ENCODE data around the gene PYCARD. TPM values are rescaled to one million over a fixed set of nuclear protein-coding genes. Genes with fewer than 3 reads are reported as not detected.
"Not testable (repeated sequence)": the region's sequence is repeated elsewhere in the genome, so short reads cannot be mapped to it uniquely, and the experiment has no call there.

PYCARD gene
- total RNA-seq, result 10 to 100 TPM; 55.4 to 99.1 TPM

DNA sequence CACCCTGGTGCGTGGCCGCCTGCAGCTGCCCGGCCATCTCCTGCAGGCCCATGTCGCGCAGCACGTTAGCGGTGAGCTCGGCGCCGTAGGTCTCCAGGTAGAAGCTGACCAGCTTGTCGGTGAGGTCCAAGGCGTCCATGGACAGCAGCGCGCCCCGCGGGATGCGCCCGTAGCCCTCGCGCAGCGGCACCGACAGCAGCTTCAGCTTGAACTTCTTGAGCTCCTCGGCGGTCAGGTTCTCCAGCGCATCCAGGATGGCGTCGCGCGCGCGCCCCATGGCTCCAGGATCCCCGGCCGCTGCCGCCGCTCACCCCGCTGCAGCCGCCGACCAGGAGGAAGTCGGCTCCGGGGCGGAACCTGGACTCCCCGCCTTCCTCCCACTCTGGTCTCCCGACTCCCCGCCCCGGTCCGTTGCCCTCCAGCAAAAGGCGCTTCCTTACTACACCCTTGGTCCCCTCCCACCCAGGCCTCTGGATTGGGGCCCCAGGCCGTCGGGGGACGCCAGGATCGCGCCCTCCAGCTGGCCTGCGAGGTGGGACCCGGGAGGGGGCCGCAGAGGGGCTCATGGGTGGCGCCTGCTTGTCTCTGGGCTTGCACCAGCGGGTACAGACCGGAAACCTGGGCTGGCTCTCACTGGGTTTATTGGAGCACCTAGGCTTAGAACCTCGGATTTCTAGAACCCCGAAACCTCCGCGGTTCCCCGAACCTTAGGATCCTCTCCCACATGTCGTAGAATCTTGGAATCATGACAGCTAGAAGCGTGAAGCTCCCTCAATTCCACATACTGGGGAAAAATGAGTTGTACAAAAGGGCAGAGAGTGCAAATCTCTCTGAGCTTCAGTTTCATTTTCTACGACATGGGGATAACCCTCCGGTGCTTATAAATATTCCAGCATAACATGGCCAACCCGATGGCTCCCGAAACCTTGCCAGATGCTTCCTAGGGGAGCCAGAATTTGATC is at the start of gene PYCARD:
TSS of gene PYCARD (minus strand) at position 347 of the 962 bp plus-strand sequence. CDS start at position 277, 70 bp downstream.
- peaks cover 16% of the 10 kb centered on the region for H3K36me3 Mint-ChIP-seq
- CTCF ChIA-PET, result interaction anchor here (0.6 to 3.9 kb wide), 17 partner anchors 10 to 666 kb away, joined by 3 to 31 read pairs (median 4); partner anchors contain the start of genes PYDC1, TRIM72, ZNF646 and ZNF668
- peaks cover 7% of the 10 kb centered on the region for H3K27me3 Mint-ChIP-seq
- peak within 1 kb of the TSS; percentile 79 for H3K27ac Mint-ChIP-seq
- no peaks in the 10 kb centered on the region for H3K9me3 Mint-ChIP-seq (ENCODE audit: low read depth)
- ATAC-seq, result peak; percentile 43
- H3K4me3 Mint-ChIP-seq, result peak within 1 kb of the TSS; percentile 90
- H3K4me1 Mint-ChIP-seq, result peaks cover 58% of the 10 kb centered on the region
- peak; percentile 64 for DNase-seq

- H3K4me1 Mint-ChIP-seq, result peaks cover 48% of the 10 kb centered on the region
- no peak overlapping the region for H3K4me3 Mint-ChIP-seq
- DNase-seq, result no peak
- peak overlapping the region; percentile 79 for H3K27ac Mint-ChIP-seq
- CTCF ChIA-PET, result no interaction called here
- H3K27me3 Mint-ChIP-seq, result no peaks in the 10 kb centered on the region
- ATAC-seq, result no peak
- peaks cover 4% of the 10 kb centered on the region for H3K36me3 Mint-ChIP-seq
- H3K9me3 Mint-ChIP-seq (ENCODE audit: low read depth), result no peaks in the 10 kb centered on the region
These were observed 48.9 kb upstream of the PYCARD start for GRCh38 chr16:31251435-31251834.

DNA sequence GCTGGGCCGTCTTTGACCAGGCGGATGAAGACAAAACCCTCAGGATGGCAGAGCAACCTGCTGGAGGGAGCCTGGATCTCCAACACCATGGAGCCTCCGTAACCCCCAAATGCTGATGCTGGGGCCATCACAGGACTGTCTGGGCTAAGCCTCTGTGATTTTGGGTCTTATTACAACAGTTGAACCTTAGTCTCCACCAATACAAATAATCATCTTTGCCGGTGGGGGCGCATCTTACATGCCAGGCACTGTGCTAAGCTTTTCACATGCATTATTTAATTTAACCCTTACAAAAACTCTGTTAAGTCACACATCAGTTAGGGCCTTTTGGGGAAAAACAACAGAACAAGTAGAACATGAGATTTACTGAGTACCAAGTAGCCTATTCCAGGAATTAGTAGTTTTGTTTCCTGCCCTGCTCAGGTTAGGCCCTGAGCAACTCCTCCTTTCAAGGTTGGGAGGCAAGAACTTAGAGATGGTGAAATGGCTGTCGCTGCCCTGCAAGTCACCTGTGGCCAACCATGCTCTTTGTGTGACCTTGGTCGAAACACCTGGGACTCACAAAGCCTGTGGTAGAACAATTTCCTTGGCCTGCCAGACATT is 48.3 kb upstream of the PYCARD start:
- ATAC-seq (peak; percentile 68), DNase-seq (peak; percentile 52)
- CTCF ChIA-PET, result no interaction called here
- Mint-ChIP-seq H3K4me1 (peaks cover 48% of the 10 kb centered on the region), H3K4me3 (no peak overlapping the region), H3K9me3 (ENCODE audit: low read depth) (no peaks in the 10 kb centered on the region), H3K27me3 (no peaks in the 10 kb centered on the region), H3K27ac (peak overlapping the region; percentile 79), H3K36me3 (peaks cover 4% of the 10 kb centered on the region)

- Mint-ChIP-seq H3K36me3 (peaks cover 2% of the 10 kb centered on the region), H3K27ac (no peak overlapping the region), H3K9me3 (ENCODE audit: low read depth) (no peaks in the 10 kb centered on the region), H3K27me3 (peaks cover 9% of the 10 kb centered on the region), H3K4me3 (no peak overlapping the region), H3K4me1 (peaks cover 34% of the 10 kb centered on the region)
- DNase-seq, result no peak
- CTCF ChIA-PET, result interaction anchor here (1.0 kb wide), 1 partner anchor 28 kb away, joined by 3 read pairs; no protein-coding TSS in a partner anchor
- ATAC-seq, result no peak
These were observed 45.8 kb upstream of the PYCARD start for GRCh38 chr16:31248344-31248743.

- H3K4me3 Mint-ChIP-seq, result no peak overlapping the region
- H3K36me3 Mint-ChIP-seq, result peaks cover under 1% of the 10 kb centered on the region
- no peaks in the 10 kb centered on the region for H3K9me3 Mint-ChIP-seq (ENCODE audit: low read depth)
These were observed 43.7 kb upstream of the PYCARD start for GRCh38 chr16:31246296-31246695.

GRCh38 chr16:31245598-31245997 is 43.0 kb upstream of the PYCARD start:
- H3K4me1 Mint-ChIP-seq; H3K9me3 Mint-ChIP-seq (ENCODE audit: low read depth); H3K4me3 Mint-ChIP-seq; ATAC-seq; CTCF ChIA-PET; DNase-seq; H3K36me3 Mint-ChIP-seq; H3K27ac Mint-ChIP-seq: not testable (repeated sequence)
- peaks cover 16% of the 10 kb centered on the region for H3K27me3 Mint-ChIP-seq

More at GRCh38 chr16:31246296-31246695, 43.7 kb upstream of the PYCARD start:
- no peak overlapping the region for H3K27ac Mint-ChIP-seq
- peaks cover 14% of the 10 kb centered on the region for H3K4me1 Mint-ChIP-seq
- CTCF ChIA-PET, result no interaction called here
- DNase-seq, result no peak
- peaks cover 16% of the 10 kb centered on the region for H3K27me3 Mint-ChIP-seq
- ATAC-seq, result no peak

- H3K27me3 Mint-ChIP-seq, result peaks cover 16% of the 10 kb centered on the region
- ATAC-seq (no peak), DNase-seq (no peak)
- CTCF ChIA-PET, result interaction anchor here (1.1 to 1.7 kb wide), 2 partner anchors 11 to 14 kb away, joined by 3 to 5 read pairs; no protein-coding TSS in a partner anchor
- no peaks in the 10 kb centered on the region for H3K9me3 Mint-ChIP-seq (ENCODE audit: low read depth)
- H3K36me3 Mint-ChIP-seq, result no peaks in the 10 kb centered on the region
- H3K27ac Mint-ChIP-seq, result no peak overlapping the region
- H3K4me3 Mint-ChIP-seq, result no peak overlapping the region
- no peaks in the 10 kb centered on the region for H3K4me1 Mint-ChIP-seq
These were observed 41.4 kb upstream of the PYCARD start for GRCh38 chr16:31243734-31244670.

GRCh38 chr16:31242206-31242605 is 39.6 kb upstream of the PYCARD start:
- Mint-ChIP-seq H3K27ac (no peak overlapping the region), H3K27me3 (peaks cover 16% of the 10 kb centered on the region), H3K4me3 (no peak overlapping the region), H3K9me3 (ENCODE audit: low read depth) (no peaks in the 10 kb centered on the region), H3K4me1 (no peaks in the 10 kb centered on the region), H3K36me3 (no peaks in the 10 kb centered on the region)
- CTCF ChIA-PET, result no interaction called here
- no peak for ATAC-seq
- no peak for DNase-seq

DNA sequence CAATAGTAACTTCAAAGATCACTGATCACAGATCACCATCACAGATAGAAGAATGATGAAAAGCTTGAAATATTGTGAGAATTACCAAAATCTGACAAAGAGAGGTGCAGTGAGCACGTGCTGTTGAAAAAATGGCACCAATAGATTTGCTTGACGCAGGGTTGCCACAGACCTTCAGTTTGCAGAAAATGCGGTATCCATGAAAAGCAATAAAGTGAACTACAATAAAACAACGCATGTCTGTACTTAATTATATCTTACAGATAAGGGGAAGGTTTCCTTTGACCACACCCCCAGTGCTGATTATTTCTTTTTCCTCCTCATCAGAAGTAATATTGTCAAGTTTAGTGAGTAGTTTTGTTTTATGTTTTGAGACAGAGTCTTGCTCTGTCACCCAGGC is 35.5 kb upstream of the PYCARD start:
- no peaks in the 10 kb centered on the region for H3K4me1 Mint-ChIP-seq
- CTCF ChIA-PET, result interaction anchor here (1.1 kb wide), 1 partner anchor 16 kb away, joined by 3 read pairs; no protein-coding TSS in a partner anchor
- no peak overlapping the region for H3K27ac Mint-ChIP-seq
- DNase-seq (no peak), ATAC-seq (no peak)
- peaks cover 9% of the 10 kb centered on the region for H3K27me3 Mint-ChIP-seq
- no peaks in the 10 kb centered on the region for H3K9me3 Mint-ChIP-seq (ENCODE audit: low read depth)
- H3K4me3 Mint-ChIP-seq, result no peak overlapping the region
- no peaks in the 10 kb centered on the region for H3K36me3 Mint-ChIP-seq

GRCh38 chr16:31229501-31229900 is 26.9 kb upstream of the PYCARD start:
- H3K27ac Mint-ChIP-seq, result no peak overlapping the region
- H3K36me3 Mint-ChIP-seq, result no peaks in the 10 kb centered on the region
- DNase-seq (no peak), ATAC-seq (no peak)
- H3K9me3 Mint-ChIP-seq (ENCODE audit: low read depth), result no peaks in the 10 kb centered on the region
- H3K27me3 Mint-ChIP-seq, result peaks cover 7% of the 10 kb centered on the region
- no peak overlapping the region for H3K4me3 Mint-ChIP-seq
- CTCF ChIA-PET, result interaction anchor here (1.3 kb wide), 1 partner anchor 14 kb away, joined by 5 read pairs; no protein-coding TSS in a partner anchor
- H3K4me1 Mint-ChIP-seq, result peaks cover 2% of the 10 kb centered on the region

- DNase-seq (no peak), ATAC-seq (no peak)
- Mint-ChIP-seq H3K4me1 (peaks cover 2% of the 10 kb centered on the region), H3K27ac (no peak overlapping the region), H3K36me3 (no peaks in the 10 kb centered on the region), H3K9me3 (ENCODE audit: low read depth) (no peaks in the 10 kb centered on the region), H3K27me3 (peaks cover 5% of the 10 kb centered on the region), H3K4me3 (no peak overlapping the region)
- CTCF ChIA-PET, result no interaction called here
These were observed 25.6 kb upstream of the PYCARD start for GRCh38 chr16:31228206-31228605.

GRCh38 chr16:31225193-31225592 is 22.6 kb upstream of the PYCARD start:
- Mint-ChIP-seq H3K4me3 (no peak overlapping the region), H3K27ac (no peak overlapping the region), H3K27me3 (peaks cover 18% of the 10 kb centered on the region), H3K36me3 (no peaks in the 10 kb centered on the region), H3K9me3 (ENCODE audit: low read depth) (no peaks in the 10 kb centered on the region), H3K4me1 (peaks cover 2% of the 10 kb centered on the region)
- CTCF ChIA-PET, result no interaction called here
- DNase-seq, result no peak
- no peak for ATAC-seq

Measured in activated CD8-positive, alpha-beta memory T cell treated with anti-CD3 and anti-CD28 coated beads, Interleukin-2, amount 10 ng/mL, durations not matched to agents 7 days and 5 days (primary cell).